Lower leg skin (tissue), 4 donors: ENCODE measurements around the gene PATZ1. TPM values are rescaled to one million over a fixed set of nuclear protein-coding genes. Genes with fewer than 3 reads are reported as not detected.

ENCODE experiments used
- DNase-seq, 2 donors: peaks; one replicate each; pipeline ENCODE4 v3.0.0-alpha.2; 2019; ENCODE audit warnings: low spot score in 2 of 2
- H3K4me3 ChIP-seq: fragments of 200-600 bp; sonication (generic); 2 replicates; pipeline ENCODE4 v1.5.1; 2017; ENCODE audit warnings: mild to moderate bottlenecking, low read depth; ENCODE audit not compliant: poor library complexity, severe bottlenecking
- POLR2A ChIP-seq, 2 donors: fragments of 450-650 bp; IDR thresholded peaks; one replicate each; pipeline ENCODE4 v1.6.1; 2016 to 2017; ENCODE audit warnings: antibody characterized with exemption in 2 of 2, mild to moderate bottlenecking in 1 of 2, moderate library complexity in 1 of 2
- WGBS, 2 donors: methylation state at CpG; one replicate each; pipeline ENCODE4 v1.1.5; 2018; 5-methylcytosine and 5-hydroxymethylcytosine counted together
- intact Hi-C: fragments of 100-400 bp; cut with DNase I; formaldehyde crosslinking; loops from one replicate; pipeline ENCODE4 v1.15.0; 2023; ENCODE audit warnings: low total_unique reads
- total RNA-seq, 4 donors: library from RNA; depleted of rRNA; stranded (reverse); fragments of >200 nt; gene quantifications; one replicate each; pipeline ENCODE4 v1.1.0, GENCODE V29; 2016
- TF ChIP-seq, protein P1 (sequence below), 3 donors: fragments of 450-650 bp; IDR thresholded peaks; one replicate each; pipeline ENCODE4 v1.5.1; 2016; ENCODE audit warnings: antibody characterized with exemption in 3 of 3, mild to moderate bottlenecking in 3 of 3, moderate library complexity in 2 of 3

Gene PATZ1
- total RNA-seq, 4 donors from 2014 or later, result 10.5 to 17.0 (median 13.0) TPM

DNA sequence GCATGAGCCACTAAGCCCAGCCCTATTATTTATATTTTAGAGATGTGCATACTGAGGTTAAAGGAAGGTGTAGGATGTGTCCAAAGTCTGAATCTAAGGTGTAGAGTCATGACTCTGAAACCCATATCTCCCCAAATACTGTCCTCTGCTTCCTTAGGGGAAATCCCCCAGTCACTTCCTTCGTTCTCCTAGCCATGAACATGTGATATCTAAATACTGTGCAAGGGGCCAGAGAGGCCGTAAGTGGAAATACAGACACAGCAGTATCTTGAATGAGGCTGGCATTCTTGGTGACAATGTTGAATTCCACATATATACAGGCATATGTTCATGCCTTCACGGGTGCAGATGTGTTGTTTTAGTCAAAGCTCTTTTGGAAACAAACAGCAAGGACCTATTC lies 21.3 kb upstream of the PATZ1 start:
- no peak for TF ChIP-seq POLR2A (IDR thresholded peaks at IDR 0.05)
- TF ChIP-seq, protein P1, sequence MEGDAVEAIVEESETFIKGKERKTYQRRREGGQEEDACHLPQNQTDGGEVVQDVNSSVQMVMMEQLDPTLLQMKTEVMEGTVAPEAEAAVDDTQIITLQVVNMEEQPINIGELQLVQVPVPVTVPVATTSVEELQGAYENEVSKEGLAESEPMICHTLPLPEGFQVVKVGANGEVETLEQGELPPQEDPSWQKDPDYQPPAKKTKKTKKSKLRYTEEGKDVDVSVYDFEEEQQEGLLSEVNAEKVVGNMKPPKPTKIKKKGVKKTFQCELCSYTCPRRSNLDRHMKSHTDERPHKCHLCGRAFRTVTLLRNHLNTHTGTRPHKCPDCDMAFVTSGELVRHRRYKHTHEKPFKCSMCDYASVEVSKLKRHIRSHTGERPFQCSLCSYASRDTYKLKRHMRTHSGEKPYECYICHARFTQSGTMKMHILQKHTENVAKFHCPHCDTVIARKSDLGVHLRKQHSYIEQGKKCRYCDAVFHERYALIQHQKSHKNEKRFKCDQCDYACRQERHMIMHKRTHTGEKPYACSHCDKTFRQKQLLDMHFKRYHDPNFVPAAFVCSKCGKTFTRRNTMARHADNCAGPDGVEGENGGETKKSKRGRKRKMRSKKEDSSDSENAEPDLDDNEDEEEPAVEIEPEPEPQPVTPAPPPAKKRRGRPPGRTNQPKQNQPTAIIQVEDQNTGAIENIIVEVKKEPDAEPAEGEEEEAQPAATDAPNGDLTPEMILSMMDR (IDR thresholded peaks at IDR 0.05), result no peak
- WGBS, 2 donors, result 75 to 84% methylated on average over 3 of the region's 3 CpGs
- no peak overlapping the region for H3K4me3 ChIP-seq
- intact Hi-C loops, result loop anchor here (2.0 kb wide), 1 partner anchor 37 kb away; no protein-coding TSS in a partner anchor
- DNase-seq, result no peak

DNA sequence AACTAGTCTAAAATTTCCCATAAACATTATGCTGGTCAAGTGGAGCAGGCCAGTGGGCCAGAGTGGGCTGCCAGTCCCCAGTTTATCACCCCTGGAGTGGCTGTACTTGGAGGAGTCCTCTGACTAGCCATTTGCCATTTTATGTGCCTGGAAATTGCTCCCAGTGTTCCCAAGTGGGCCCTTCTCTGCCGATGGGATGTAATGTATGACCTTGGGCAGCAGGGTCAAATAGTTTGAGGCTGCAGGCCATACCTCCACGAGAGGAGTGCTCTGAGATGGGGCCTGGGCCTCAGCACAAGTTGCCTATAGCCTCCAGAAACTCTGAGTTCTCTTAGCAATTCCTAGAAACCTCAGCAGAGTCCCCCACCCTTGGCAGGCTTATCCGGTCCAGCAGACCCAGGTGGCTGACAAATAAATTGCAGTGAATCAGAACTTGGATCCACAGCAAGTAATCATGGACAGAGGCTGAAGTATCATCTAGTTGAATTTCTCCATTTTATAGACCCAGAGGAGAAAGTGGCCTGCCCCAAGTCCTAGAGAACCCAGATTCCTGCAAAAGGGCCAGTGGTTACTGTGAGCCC lies 17.8 kb upstream of the PATZ1 start:
- H3K4me3 ChIP-seq, result no peak overlapping the region
- DNase-seq, result peak in 1 of 2 donors; percentile 32
- no peak for TF ChIP-seq POLR2A (IDR thresholded peaks at IDR 0.05)
- TF ChIP-seq, protein P1 (IDR thresholded peaks at IDR 0.05), result no peak
- WGBS, 2 donors, result 60 to 72% methylated on average over 3 of the region's 3 CpGs
- intact Hi-C loops, result no loop called here

DNA sequence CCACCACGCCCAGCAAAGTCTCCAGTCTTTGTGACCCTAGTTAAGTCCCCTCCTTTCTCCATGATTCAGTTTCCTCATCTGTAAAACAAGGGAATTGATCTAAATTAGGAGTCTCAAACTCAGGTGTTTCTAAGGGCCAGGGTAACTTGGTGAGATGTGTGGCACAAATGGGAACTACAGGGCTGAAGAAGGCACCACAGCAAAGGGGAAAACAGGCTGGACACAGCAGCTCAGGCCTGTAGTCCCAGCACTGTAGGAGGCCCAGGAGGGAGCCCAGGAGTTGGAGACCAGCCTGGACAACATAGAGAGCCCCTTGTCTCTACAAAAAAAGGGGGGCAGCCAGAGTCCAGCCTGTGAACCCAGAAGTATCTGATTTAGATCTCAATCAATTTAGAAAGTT lies 15.6 kb upstream of the PATZ1 start:
- TF ChIP-seq, protein P1 (IDR thresholded peaks at IDR 0.05), result no peak
- TF ChIP-seq POLR2A (IDR thresholded peaks at IDR 0.05), result no peak
- no peak overlapping the region for H3K4me3 ChIP-seq
- no peak for DNase-seq
- WGBS, 2 donors, result 58 to 95% methylated on average over 1 of the region's 1 CpG
- intact Hi-C loops, result no loop called here

DNA sequence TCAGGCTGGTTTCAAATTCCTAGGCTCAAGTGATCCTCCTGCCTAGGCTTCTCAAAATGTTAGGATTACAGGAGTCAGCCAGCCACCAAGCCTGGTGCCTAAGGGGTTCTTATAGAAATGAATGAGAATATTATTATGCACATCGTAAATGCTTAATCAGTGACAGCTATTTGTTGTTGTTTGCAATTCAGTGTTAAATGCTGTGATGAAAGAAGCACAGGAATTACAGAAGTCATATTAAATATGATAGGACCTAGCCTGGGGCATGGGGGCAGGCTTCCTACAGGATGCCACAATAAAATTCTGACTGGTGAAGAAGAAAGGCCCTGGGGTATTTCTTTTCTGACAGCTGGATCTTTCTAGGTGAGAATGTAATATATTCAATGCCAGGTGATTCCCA lies 13.9 kb upstream of the PATZ1 start:
- no peak for DNase-seq
- intact Hi-C loops, result no loop called here
- TF ChIP-seq POLR2A (IDR thresholded peaks at IDR 0.05), result no peak
- TF ChIP-seq, protein P1 (IDR thresholded peaks at IDR 0.05), result no peak
- no peak overlapping the region for H3K4me3 ChIP-seq
- 32 to 48% methylated on average over 1 of the region's 1 CpG for WGBS, 2 donors

DNA sequence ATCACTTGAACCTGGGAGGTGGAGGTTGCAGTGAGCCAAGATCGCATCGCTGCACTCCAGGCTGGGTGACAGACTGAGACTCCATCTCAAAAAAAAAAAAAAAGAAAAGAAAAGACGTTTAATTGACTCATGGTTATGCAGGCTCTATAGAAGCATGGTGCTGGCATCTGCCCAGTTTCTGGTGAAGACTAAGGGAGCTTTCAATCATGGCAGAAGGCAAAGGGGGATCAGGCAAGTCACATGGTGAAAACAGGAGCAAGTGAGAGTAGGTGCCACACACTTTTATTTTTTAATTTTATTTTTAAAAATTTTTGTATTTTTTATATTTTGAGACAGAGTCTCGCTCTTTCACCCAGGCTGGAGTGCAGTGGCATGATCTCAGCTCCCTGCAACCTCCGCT lies 8.4 kb upstream of the PATZ1 start:
- intact Hi-C loops, result no loop called here
- no peak overlapping the region for H3K4me3 ChIP-seq
- WGBS, 2 donors, result 68% methylated on average over 5 of the region's 5 CpGs
- no peak for DNase-seq
- TF ChIP-seq, protein P1 (IDR thresholded peaks at IDR 0.05), result no peak
- no peak for TF ChIP-seq POLR2A (IDR thresholded peaks at IDR 0.05)

DNA sequence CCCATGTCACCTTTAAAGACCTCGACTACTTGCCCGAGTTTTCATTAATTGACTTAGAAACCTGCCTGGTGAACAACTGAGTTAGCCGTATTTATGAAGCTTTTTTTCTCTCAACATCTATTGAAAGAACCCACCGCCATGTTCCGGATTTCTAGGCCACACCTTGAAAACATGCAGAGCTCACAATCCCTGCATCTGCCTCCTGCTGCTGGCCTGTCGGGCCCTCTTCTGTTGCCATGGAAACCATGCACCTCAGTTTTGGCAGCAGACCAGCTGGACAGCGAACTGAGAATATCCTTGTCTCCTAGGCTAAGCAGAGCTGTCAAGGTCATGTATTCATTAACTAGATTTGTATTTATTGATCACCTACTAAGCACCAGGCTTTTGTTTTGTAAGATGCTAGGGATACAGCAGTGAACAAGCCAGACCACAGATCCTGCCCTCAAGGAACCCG lies 4.3 kb upstream of the PATZ1 start:
- no peak for DNase-seq
- no peak for TF ChIP-seq POLR2A (IDR thresholded peaks at IDR 0.05)
- intact Hi-C loops, result no loop called here
- 57 to 62% methylated on average over 8 of the region's 8 CpGs for WGBS, 2 donors
- no peak overlapping the region for H3K4me3 ChIP-seq
